SK-N-SH treated with all-trans-retinoic acid at 6 μM for 48 hours (cell line): ENCODE data around the gene MACF1.

Experiments
- BACH2 ChIP-seq: fragments of 250-450 bp; sonication (Bioruptor Pico); IDR thresholded peaks from 2 replicates; pipeline ENCODE4 v1.9.0; 2021; ENCODE audit warnings: mild to moderate bottlenecking, borderline replicate concordance
- CREB5 ChIP-seq: fragments of 250-450 bp; sonication (Bioruptor Pico); IDR thresholded peaks from 2 replicates; pipeline ENCODE4 v1.5.1; 2020; ENCODE audit warnings: low read depth, mild to moderate bottlenecking, moderate library complexity
- OSR1 ChIP-seq: fragments of 250-450 bp; sonication (Bioruptor Pico); IDR thresholded peaks from 2 replicates; pipeline ENCODE4 v1.8.0; 2022; ENCODE audit warnings: moderate library complexity, mild to moderate bottlenecking, inconsistent platforms
- PATZ1 ChIP-seq: fragments of 250-450 bp; sonication (Bioruptor Pico); IDR thresholded peaks from 2 replicates; pipeline ENCODE4 v1.8.0; 2020; ENCODE audit warnings: mild to moderate bottlenecking, moderate library complexity, borderline replicate concordance
- PPARA ChIP-seq: fragments of 250-450 bp; sonication (Bioruptor Pico); IDR thresholded peaks from 2 replicates; pipeline ENCODE4 v1.5.0; 2020; ENCODE audit warnings: mild to moderate bottlenecking, borderline replicate concordance
- RARB ChIP-seq: fragments of 250-450 bp; sonication (Bioruptor Pico); IDR thresholded peaks from 2 replicates; pipeline ENCODE4 v1.8.0; 2021; ENCODE audit warnings: mild to moderate bottlenecking, moderate library complexity
- TOX ChIP-seq: fragments of 250-450 bp; sonication (Bioruptor Pico); IDR thresholded peaks from 2 replicates; pipeline ENCODE4 v1.8.0; 2021; ENCODE audit warnings: mild to moderate bottlenecking, moderate library complexity, borderline replicate concordance
- ZFP30 ChIP-seq: fragments of 450-650 bp; formaldehyde crosslinking; IDR thresholded peaks from 2 replicates; pipeline ENCODE4 v1.5.0; 2022; ENCODE audit warnings: mild to moderate bottlenecking, moderate library complexity
- ZNF565 ChIP-seq: fragments of 450-650 bp; formaldehyde crosslinking; conservative IDR thresholded peaks from 2 replicates; pipeline ENCODE4 v1.5.0; 2020; ENCODE audit warnings: low read depth, mild to moderate bottlenecking, moderate library complexity
- TF ChIP-seq, protein P1 (sequence below): fragments of 250-450 bp; sonication (Bioruptor Pico); IDR thresholded peaks from 2 replicates; pipeline ENCODE4 v1.8.0; 2021; ENCODE audit warnings: low read depth, mild to moderate bottlenecking, moderate library complexity, borderline replicate concordance
- TF ChIP-seq, protein P2 (sequence below): fragments of 250-450 bp; sonication (Bioruptor Pico); IDR thresholded peaks from 2 replicates; pipeline ENCODE4 v1.5.1; 2021; ENCODE audit warnings: mild to moderate bottlenecking, moderate library complexity

- TF ChIP-seq, protein P1, sequence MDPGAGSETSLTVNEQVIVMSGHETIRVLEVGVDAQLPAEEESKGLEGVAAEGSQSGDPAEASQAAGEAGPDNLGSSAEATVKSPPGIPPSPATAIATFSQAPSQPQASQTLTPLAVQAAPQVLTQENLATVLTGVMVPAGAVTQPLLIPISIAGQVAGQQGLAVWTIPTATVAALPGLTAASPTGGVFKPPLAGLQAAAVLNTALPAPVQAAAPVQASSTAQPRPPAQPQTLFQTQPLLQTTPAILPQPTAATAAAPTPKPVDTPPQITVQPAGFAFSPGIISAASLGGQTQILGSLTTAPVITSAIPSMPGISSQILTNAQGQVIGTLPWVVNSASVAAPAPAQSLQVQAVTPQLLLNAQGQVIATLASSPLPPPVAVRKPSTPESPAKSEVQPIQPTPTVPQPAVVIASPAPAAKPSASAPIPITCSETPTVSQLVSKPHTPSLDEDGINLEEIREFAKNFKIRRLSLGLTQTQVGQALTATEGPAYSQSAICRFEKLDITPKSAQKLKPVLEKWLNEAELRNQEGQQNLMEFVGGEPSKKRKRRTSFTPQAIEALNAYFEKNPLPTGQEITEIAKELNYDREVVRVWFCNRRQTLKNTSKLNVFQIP (CRISPR knock-in tag) = no peak
- no peak for TF ChIP-seq PATZ1 (CRISPR knock-in tag)
- no peak for TF ChIP-seq OSR1
- no peak for TF ChIP-seq ZFP30 (CRISPR knock-in tag)
- TF ChIP-seq ZNF565 (CRISPR knock-in tag) = no peak
- TF ChIP-seq BACH2 (CRISPR knock-in tag) = no peak
- no peak for TF ChIP-seq TOX
- no peak for TF ChIP-seq RARB (CRISPR knock-in tag)
- no peak for TF ChIP-seq PPARA (CRISPR knock-in tag)
- TF ChIP-seq, protein P2, sequence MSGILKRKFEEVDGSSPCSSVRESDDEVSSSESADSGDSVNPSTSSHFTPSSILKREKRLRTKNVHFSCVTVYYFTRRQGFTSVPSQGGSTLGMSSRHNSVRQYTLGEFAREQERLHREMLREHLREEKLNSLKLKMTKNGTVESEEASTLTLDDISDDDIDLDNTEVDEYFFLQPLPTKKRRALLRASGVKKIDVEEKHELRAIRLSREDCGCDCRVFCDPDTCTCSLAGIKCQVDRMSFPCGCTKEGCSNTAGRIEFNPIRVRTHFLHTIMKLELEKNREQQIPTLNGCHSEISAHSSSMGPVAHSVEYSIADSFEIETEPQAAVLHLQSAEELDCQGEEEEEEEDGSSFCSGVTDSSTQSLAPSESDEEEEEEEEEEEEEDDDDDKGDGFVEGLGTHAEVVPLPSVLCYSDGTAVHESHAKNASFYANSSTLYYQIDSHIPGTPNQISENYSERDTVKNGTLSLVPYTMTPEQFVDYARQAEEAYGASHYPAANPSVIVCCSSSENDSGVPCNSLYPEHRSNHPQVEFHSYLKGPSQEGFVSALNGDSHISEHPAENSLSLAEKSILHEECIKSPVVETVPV (CRISPR knock-in tag) = no peak
- no peak for TF ChIP-seq CREB5 (CRISPR knock-in tag)
Observed at GRCh38 chr1:39381839-39382238, 177.3 kb downstream of the MACF1 start.
